HL-60/S4 treated with phorbol 12-myristate 13-acetate at 8.2 ng/mL for 4 days and 3 days (cell line): ENCODE measurements around the gene IDH3B.

ENCODE experiments used
- in situ Hi-C: fragments of 300-500 bp; cut with MboI; formaldehyde crosslinking; loops from 2 replicates; pipeline ENCODE4 v1.15.0; 2022; ENCODE audit warnings: low sequenced_read_pairs

IDH3B gene

DNA sequence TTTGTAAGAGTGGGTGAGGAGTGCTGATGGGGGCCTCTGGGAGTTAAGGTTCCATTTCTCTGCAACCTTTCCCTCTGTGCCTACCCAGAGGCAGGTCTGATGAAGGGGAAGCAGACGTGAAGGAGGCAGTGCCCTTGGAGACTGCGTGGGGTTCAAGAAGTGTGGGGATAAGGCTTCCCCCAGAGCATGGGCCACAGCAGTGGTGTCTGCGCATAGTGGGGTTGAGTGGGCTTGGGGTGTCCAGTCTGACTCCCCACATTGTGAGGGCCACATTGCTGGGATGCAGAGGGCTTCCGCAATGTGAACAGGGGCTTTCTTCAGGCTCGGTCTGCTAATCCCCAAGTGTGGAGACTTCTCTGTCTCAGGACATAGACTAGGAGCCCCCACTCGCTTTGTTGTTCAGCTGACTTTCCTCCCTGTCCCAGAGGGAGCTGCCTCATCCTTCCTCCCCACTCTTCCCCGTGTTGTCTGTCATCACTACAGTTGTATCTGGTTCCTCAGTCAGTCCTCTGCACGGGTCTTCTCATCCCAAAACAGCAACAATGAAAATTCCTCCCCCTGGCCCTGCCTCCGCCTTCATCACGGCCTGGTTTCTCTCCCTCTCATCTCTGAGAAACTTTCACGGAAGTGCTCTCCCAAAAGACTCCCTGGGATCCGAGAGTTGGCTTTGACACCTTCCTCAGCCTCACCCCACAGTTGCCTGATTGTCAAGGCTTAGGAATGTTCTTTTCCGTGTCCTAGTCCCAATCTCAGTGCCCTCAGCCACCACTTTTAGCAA is 31.4 kb upstream of the IDH3B start:
- in situ Hi-C loops, result loop anchor here (25.0 kb wide), 1 partner anchor 292 kb away; no protein-coding TSS in a partner anchor

DNA sequence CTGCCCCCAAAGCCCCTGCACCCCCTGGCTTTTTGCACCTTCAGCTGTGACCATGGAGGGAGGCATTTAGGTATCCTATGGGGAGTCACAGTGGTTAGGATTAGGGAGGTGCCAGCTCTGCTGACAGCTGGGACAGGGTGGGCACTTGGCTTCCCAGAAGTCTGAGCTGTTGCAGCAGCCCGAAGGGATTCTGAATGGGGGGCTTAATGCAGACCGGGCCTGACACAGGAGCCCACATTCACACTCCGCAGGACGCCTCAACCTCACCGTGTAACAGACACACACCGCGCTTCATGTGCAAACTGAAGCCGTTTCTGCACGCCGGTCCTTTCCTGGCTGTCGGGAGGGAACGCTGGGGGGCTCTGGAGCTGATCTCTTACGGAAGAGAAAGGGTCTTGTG is 30.5 kb upstream of the IDH3B start:
- in situ Hi-C loops, result loop anchor here (25.0 kb wide), 1 partner anchor 293 kb away; no protein-coding TSS in a partner anchor

DNA sequence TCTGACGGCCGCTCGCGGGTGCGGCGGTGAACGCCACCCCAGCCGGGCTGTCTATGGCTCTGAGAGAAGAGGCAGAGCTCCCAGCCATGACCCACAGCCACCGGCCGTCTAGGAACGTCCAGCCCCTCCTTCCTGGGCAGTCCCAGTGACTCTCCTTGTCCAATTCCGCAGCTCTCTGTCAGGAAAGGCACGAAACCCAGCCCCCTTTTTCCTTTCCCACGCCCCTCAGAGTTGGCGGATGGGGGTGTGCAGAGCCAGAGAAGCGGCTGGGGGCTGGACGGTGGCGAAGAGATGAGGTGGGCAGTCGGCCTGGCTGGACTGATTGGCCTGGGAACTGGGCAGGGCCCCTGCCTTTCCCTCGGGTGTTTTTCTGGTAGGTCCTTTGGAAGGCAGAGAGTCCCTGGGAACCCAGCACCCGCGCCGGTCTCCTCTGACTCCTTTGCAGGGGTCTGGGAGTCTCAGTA is 30.0 kb upstream of the IDH3B start:
- in situ Hi-C loops, result loop anchor here (25.0 kb wide), 1 partner anchor 293 kb away; no protein-coding TSS in a partner anchor

DNA sequence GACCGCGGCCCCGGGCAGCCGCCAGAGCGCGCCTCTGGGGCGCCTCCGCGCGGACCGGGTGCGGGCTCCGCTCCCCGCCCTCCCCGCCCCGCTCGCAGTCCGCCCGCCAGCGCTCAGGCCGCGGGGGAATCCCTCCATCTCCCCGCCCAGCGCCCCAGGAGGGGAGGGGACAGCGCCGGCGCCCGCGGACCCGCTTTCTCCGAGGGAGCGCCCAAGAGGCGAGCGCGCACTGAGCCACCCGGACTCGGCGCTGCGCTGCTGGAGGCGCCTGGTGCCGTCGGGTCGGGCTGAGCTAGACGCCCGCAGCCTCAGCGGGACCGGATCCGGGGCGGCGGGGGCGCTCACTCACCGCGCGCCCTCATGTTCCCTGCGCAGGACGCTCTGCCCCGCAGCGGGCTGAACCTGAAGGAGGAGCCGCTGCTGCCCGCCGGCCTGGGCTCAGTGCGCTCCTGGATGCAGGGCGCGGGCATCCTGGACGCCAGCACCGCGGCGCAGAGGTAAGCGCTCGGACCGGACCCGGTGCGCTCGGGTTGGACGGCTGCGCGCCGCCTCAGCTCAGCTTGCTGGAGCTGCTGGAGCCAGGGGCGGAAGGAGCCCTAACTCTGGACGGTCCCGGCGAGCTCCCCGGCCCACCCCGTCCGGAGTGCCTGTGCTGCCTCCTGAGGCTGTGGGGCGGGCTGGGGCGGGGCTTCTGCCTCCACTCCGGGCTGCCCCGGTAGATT is 29.4 kb upstream of the IDH3B start:
- in situ Hi-C loops, result loop anchor here (25.0 kb wide), 1 partner anchor 294 kb away; no protein-coding TSS in a partner anchor

DNA sequence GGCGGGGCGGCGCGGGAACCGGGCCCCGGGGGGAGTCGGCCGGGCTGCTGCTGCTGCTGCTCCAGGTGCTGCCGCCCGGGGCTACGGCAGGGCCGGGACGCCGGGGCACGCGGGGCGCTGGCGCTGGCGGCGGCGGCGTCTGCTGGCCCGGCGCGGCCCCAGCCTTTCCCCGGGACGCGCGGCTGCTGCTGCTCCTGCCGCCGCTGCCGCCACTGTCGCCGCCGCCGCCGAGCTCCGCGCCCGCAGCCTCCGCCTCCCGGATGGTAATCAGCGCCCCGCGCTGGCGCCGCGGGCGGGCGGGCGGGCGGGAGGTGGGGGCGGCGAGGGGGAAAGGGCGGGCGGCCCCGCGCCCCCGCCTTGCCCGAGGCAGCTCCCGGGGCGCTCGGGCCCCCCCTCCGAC is 28.9 kb upstream of the IDH3B start:
- in situ Hi-C loops, result loop anchor here (25.0 kb wide), 1 partner anchor 294 kb away; no protein-coding TSS in a partner anchor

DNA sequence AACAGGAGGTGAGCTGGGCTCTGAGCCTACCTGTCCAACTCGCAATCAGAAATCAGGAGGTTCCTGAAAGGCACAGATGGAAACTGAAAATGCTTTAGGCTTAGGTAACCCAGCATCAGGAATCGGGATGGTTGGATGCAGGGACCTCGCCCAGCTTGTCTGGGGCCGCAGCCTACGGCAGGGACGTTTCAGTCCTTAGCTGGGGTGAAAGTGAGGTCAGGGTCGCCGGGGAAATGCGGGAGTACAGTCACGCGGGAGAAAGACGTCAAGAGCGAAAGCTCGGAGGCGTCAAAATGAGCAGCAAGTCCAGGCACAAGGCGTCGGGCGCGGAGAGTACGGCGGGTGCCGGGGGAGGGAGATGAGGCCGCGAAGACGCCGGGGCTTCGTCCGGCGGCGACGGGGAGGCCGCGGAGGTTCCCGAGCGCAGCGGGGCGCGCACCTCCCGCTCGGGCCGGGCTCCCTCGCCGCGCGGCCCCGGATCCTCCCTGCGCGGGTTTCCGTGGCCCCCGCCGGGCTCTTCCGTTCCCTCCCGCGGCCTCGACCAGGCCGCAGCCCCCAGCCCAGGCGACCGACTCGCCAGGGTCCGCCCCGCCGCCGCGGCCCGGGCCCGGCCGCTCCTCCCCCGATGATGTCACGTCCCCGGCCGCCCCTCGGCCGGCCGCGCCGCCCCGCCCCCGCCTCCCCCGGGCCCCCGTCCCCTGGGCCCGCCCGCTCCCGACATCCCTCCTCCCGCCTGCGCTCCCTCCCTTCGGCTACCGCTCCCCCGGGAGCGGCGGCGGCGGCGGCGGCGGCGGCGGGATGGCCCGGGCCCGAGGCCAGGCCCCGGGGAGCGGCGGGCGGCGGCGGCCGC is 28.2 kb upstream of the IDH3B start, which contains the start of gene EBF4:
TSS of gene EBF4 (plus strand) at position 745 of the 850 bp plus-strand sequence. CDS start 866 bp downstream, outside the sequence.
- in situ Hi-C loops, result loop anchor here (25.0 kb wide), 1 partner anchor 295 kb away; no protein-coding TSS in a partner anchor

DNA sequence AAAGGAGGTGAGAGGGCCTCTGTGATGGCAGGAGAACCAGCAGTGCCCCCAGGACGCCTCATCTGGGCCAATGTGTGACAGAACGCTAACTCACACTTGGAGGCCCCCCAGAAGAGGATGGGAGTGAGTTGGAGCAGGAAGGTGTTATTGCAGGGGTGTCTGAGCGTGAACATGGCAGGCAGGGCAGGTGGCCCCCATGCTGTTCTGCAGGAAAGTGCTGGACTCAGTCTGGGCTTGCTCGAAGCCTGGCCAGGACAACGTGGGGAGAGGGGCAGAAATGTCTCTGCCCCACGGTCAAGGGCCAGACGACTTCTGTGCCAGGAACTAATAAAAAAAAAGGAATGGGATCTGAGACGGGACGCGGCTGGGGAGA is 27.6 kb upstream of the IDH3B start:
- in situ Hi-C loops, result loop anchor here (25.0 kb wide), 1 partner anchor 296 kb away; no protein-coding TSS in a partner anchor

DNA sequence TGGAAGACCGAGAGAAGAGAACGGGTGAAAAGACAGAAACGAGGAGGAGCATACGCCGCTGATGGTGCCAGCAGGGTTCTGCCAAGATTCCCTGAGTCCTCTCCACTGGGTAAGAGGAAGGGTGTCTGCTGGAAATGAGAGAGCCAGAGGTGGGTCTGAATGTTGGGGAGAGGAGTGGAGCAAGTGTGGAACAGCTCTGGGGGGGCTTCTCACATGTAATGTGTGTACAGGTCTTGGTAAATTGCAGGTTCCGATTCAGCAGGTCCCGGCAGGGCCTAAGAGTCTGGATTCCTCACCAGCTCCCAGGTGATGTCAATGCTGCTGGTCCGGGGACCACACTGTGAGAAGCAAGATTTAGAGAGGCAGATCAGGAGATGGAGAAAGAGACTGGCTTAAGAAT is 27.1 kb upstream of the IDH3B start:
- in situ Hi-C loops, result loop anchor here (25.0 kb wide), 1 partner anchor 296 kb away; no protein-coding TSS in a partner anchor

DNA sequence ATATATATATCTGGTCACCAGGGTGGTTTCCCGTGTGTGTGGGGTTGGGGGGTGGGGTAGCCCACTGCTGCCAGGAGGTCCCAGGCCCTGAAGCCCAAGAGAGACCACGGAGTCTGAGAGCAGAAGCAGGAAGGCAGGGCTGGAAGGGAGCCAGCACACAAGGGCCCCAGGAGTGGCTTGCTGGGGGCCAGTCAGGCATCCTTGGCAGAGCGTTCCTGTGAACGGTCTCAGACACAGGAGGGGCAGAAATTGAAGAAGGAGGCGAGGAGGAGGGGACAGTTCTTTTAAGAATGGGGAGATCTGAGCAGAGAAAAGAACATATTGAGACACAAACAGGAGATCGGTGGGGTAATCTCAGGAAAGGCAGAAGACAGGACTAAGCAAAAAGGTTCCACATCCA is 26.7 kb upstream of the IDH3B start:
- in situ Hi-C loops, result loop anchor here (25.0 kb wide), 1 partner anchor 297 kb away; no protein-coding TSS in a partner anchor

DNA sequence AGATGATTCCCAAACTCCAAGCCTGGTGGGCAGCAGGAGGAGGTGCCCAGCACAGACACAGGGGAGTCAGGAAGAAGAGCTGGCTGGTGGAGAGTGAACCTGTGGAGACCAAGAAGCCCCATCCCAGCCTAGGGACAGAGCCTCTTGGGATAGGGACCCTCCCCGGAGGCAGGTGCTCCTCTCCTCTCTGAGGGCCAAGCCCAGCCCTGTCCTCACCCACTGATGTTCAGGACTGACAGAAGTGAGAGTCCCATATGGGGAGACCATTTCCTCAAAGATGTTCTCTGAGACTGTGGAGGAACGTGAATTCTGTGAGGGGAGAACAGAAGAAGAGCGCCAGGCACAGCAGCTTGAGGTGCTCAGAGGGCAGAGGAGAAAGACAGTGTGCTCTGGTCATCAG is 26.2 kb upstream of the IDH3B start:
- in situ Hi-C loops, result loop anchor here (25.0 kb wide), 1 partner anchor 297 kb away; no protein-coding TSS in a partner anchor

DNA sequence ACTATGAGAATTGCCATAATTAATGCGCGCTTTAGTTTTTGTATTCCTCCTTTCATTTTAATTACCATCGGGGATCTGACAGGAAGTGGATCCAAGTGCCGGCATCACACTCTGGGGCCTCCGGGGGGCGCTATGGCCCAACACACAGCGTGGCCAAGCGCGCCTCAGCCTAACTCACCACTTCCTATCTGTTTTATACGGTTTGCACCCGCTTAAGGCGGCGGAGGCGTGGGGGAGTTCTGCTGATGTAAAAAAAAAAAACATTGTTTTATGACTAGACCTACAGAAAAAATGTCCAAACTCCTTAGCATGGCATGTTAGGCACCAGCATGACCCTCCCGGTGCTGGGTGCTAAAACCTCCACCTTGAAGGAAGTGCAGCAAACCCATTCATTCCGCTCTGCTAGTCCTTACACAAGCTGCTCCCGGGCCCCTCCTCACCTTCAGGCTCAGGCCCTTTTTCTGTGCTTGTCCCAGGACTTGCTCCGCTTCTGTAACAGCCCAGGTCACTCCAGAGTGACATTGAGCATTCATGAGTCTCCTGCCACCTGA is 24.1 kb upstream of the IDH3B start:
- in situ Hi-C loops, result loop anchor here (25.0 kb wide), 1 partner anchor 299 kb away; no protein-coding TSS in a partner anchor

DNA sequence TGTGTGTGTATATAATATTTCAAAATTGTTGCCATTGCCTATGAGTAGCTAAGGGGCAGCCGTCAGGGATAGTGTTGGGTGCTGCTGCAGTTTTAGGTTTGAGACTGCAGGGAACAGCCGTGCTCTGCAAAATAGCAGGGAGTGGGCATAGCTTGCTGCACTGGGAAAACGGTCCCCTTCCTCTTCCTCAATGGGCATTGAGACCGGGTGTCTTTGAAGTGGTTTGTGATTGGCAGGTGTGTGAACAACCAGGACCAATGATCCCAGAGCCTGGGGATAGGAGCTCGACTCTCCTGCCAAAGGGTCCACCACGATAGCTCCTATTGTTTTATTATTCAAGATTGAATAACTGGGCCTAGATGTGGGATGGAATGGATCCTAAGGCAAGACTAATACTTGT is 23.5 kb upstream of the IDH3B start:
- in situ Hi-C loops, result loop anchor here (25.0 kb wide), 1 partner anchor 300 kb away; no protein-coding TSS in a partner anchor

DNA sequence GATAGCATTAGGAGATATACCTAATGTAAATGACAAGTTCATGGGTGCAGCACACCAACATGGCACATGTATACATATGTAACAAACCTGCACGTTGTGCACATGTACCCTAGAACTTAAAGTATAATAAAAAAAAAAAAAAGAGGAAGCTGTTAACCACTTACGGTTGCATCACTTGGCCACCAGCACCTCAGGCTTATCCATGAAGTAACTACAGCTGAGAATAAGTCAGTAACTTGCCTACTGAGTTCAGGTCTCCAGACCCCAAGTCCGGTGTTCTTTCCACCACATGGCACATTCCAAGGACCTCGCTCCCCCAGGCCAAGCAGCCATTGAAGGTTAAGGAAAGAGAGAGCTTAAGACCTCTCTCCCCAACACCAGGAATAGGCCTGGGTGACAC is 20.8 kb upstream of the IDH3B start:
- in situ Hi-C loops, result loop anchor here (25.0 kb wide), 1 partner anchor 302 kb away; no protein-coding TSS in a partner anchor

DNA sequence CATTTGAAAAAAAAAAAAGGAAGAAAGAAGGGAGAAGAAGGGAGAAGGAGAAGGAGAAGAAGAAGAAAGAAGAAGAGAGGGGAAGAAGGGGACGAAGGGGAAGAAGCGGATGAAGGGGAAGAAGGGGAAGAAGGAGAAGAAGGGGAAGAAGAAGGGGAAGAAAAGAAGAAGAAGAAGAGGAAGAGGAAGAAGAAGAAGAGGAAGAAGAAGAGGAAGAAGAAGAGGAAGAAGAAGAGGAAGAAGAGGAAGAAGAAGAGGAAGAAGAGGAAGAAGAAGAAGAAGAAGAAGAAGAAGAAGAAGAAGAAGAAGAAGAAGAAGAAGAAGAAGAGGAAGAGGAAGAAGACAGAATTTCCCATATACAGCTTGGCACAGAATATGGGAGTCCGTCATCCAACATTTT is 18.0 kb upstream of the IDH3B start:
- in situ Hi-C loops, result loop anchor here (25.0 kb wide), 1 partner anchor 305 kb away; no protein-coding TSS in a partner anchor

DNA sequence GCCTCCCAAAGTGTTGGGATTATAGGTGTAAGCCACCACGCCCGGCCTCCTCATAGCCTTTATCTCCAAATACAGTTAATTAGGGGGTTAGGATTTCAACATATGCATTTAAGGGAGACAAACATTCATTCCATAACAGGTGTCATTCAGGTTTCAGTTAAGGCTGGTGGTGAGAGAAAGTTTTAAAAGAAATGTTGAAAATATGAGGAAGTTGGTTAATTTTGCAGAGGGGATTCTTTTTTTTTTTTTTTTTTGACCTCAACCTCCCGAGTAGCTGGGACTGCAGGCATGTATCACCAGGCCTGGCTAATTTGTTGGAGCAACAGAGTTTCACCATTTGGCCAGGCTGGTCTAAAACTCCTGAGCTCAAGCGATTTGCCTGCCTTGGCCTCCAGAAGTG is 16.0 kb upstream of the IDH3B start:
- in situ Hi-C loops, result loop anchor here (25.0 kb wide), 1 partner anchor 307 kb away; no protein-coding TSS in a partner anchor

DNA sequence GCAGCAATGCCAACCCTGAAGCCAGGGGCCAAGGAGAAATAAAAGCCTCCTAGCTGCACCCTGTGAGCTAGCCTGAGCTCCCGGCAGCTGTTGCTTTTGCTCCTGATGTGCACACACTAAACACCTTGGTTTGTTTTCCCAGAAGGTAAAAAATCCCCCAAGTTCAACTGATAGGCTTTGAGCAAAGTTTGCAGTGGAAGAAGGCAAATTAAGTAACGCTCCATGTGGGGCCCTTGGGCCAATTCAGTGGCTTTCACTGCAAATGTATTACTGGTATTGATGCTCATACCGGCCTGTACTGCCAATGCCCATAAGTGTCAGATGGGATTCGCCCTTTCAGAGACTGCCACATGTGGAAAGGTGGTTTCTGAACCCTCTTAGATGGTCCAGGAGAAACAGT is 9.4 kb upstream of the IDH3B start:
- in situ Hi-C loops, result no loop called here

DNA sequence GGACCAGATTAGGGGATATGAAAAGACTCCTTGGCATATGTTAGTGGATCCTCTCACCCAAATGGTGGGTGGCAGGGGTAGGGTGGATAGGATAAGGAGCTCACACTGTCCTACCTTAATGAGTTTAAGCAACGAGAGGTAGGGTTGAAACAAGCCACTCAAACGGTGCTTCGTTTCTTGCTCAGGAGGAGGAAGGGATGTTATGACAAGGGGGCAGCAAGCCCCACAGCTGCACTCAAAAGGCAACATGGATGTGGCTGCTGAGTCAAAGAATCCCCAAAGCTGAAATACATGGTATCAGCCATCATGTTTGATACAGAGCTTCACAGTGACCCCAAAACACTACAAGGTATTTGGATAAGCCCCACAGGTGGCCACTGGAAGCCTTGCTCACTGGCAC is 8.4 kb upstream of the IDH3B start:
- in situ Hi-C loops, result no loop called here

DNA sequence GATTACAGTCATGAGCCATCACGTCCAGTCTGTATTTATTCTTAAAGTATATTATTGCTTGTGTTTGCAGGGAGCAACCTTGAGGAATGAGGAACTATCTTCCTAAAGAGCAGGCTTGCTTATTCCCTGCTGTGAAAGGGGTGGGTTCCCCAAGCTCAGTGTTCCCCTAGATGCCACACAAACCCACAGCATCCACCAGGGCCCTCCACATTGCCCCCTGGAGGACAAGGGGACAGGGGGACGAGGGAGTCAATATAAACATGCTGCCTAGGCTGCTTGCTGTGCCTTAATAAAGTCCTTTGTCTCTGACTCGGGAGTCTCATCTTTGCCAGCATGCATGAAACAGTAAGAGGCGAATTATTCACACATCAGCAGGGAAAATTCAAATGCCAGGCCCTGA is 8.0 kb upstream of the IDH3B start:
- in situ Hi-C loops, result no loop called here

DNA sequence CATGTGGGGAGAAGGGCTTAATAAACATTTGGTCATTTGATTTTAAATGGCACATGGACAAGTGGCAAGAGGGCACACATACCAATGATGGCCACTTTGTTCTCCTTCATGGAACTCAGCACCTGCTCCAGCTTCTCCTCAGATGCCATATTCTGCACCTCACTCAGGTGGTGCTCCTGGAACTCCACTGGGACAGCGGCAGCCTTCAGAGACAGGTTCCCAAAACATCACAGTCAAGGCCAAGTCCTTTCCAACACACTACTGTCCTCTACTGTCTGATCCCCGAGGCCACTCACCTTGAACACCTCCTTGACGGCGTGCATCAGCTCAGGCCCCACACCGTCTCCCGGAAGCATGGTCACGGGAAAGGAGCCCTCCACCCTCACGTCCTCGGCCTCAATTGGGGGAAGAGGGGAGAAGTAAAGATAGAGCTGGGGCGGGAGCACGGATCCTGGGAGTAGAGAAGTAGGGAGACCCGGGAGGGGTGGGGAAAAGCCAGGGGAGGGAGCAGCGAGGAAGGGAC is 591 bp downstream of the IDH3B start:
- in situ Hi-C loops, result no loop called here

DNA sequence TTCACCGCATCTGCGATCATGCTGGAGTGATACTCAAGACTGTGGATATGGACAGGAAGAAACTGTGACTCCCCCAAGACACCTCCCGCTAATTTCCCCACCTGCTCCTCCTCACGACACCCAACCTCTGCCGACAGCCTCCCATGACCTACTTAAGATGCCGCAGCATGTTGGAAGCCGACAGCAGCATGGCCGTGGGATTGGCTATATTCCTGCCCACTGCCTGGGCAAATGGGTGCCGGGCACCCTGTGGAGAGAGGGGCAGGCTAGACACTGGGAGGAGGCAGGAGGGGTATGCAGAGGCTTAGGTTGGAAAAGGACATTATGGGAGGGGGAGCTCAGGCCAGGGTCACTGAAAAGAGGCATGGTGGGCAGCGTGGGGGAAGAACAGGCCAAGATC is 4.5 kb downstream of the IDH3B start:
- in situ Hi-C loops, result no loop called here
